ENCODE data around the gene GAREM1.
"Not testable (repeated sequence)": the region's sequence is repeated elsewhere in the genome, so short reads cannot be mapped to it uniquely, and the experiment has no call there.

GRCh38 chr18:32475069-32475468, 4.4 kb upstream of the GAREM1 start:
- TF ChIP-seq CTCF, POLR2A (IDR thresholded peaks at IDR 0.05): not testable (repeated sequence)

Measured in Peyer's patch (tissue), 4 donors.